ENCODE results near the gene PHYHIPL.

- TF ChIP-seq GATA3 (IDR thresholded peaks at IDR 0.05; ENCODE audit: low read depth, low read length) = no peak
- TF ChIP-seq GATA2 (IDR thresholded peaks at IDR 0.05; ENCODE audit: low read depth, low read length) = no peak
Observed at GRCh38 chr10:59222788-59223187, 46.3 kb downstream of the PHYHIPL start.
